Small intestine (tissue), 7 donors: ENCODE measurements around the gene ZBTB37. TPM values are rescaled to one million over a fixed set of nuclear protein-coding genes. Genes with fewer than 3 reads are reported as not detected.
"Not testable (repeated sequence)": the region's sequence is repeated elsewhere in the genome, so short reads cannot be mapped to it uniquely, and the experiment has no call there.

ENCODE experiments used
- DNase-seq, 2 donors: peaks; one replicate each; pipeline versions ENCODE4 v3.0.0 to v3.0.0-alpha.2; 2013
- FAIRE-seq: peaks from 2 replicates; lab custom pipeline; 2012; peaks lifted over from hg19 to GRCh38; lab: Jason Lieb, UNC
- H3K27ac ChIP-seq, 3 donors: one replicate each; pipeline ENCODE4 v1.5.1; 2013; ENCODE audit warnings: low read length in 2 of 3, mild to moderate bottlenecking in 2 of 3, control low read depth in 1 of 3, inconsistent platforms in 1 of 3, low read depth in 1 of 3, moderate library complexity in 1 of 3
- H3K27me3 ChIP-seq, 3 donors: one replicate each; pipeline ENCODE4 v1.6.1; 2013; ENCODE audit warnings: low read length in 3 of 3, inconsistent platforms in 1 of 3; ENCODE audit not compliant: control insufficient read depth in 3 of 3, insufficient read depth in 3 of 3
- H3K36me3 ChIP-seq, 3 donors: one replicate each; pipeline ENCODE4 v1.6.1; 2013; ENCODE audit warnings: low read length in 3 of 3, inconsistent platforms in 1 of 3, low read depth in 1 of 3, mild to moderate bottlenecking in 1 of 3, moderate library complexity in 1 of 3; ENCODE audit not compliant: control insufficient read depth in 3 of 3, insufficient read depth in 2 of 3
- H3K4me1 ChIP-seq, 3 donors: one replicate each; pipeline ENCODE4 v1.6.1; 2013; ENCODE audit warnings: low read length in 2 of 3, inconsistent platforms in 1 of 3, low read depth in 1 of 3, mild to moderate bottlenecking in 1 of 3, moderate library complexity in 1 of 3; ENCODE audit not compliant: control insufficient read depth in 3 of 3, insufficient read depth in 2 of 3
- H3K4me3 ChIP-seq, 3 donors: one replicate each; pipeline ENCODE4 v1.5.1; 2013; ENCODE audit warnings: low read length in 3 of 3, control low read depth in 1 of 3, inconsistent platforms in 1 of 3, low read depth in 1 of 3, mild to moderate bottlenecking in 1 of 3, moderate library complexity in 1 of 3
- H3K9me3 ChIP-seq, 2 donors: one replicate each; pipeline ENCODE4 v1.6.1; 2013; ENCODE audit warnings: low read depth in 1 of 2, low read length in 1 of 2; ENCODE audit not compliant: control insufficient read depth in 2 of 2, insufficient read depth in 1 of 2
- WGBS, 3 donors: extraction: QIAGEN DNeasy Blood & Tissue Kit; methylation state at CpG; one replicate each; pipeline ENCODE4 v1.1.7; 2013; 5-methylcytosine and 5-hydroxymethylcytosine counted together
- polyA plus RNA-seq, 4 donors: library from polyadenylated mRNA; stranded (reverse) in 3 of 4; unstranded in 1 of 4; fragments of 200-250 nt in 3 of 4; fragments of 120-200 nt in 1 of 4; gene quantifications; one replicate each; pipeline versions ENCODE4 v1.2.1 to v1.2.3, GENCODE V29; 2013
- donor health status: healthy with polysubstance abuse.
- donor health status: control.
- donor health status: control.
- donor health status: Bipolar disorder and iron deficiency.
- donor health status: healthy.

The ZBTB37 gene
- polyA plus RNA-seq, 4 donors = 0.22 to 3.9 (median 0.69) TPM

DNA sequence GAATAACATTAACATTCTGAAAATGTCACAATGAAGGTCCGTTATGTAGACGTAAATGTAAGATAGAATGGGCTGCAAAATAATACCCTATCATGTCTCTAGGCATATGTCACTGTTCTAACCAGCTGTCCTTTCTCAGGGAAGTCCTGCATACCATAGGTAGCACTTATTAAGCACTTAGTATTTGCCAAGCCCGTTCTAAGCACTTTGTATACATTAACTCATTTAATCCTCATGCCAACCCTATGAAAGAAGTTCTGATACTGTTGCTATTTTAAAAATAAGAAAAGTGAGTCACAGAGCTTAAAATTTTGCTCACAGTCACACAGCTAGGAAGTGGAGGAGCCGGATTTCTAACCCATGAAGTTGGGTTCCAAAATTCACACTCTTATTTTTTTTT is 16.1 kb upstream of the ZBTB37 start:
- H3K27me3 ChIP-seq = no peaks in the 10 kb centered on the region
- 82 to 91% (median 90%) methylated on average over 4 of the region's 4 CpGs for WGBS, 3 donors
- H3K9me3 ChIP-seq = no peaks in the 10 kb centered on the region
- FAIRE-seq (no peak), DNase-seq (no peak)
- H3K4me3 ChIP-seq = no peak overlapping the region
- H3K36me3 ChIP-seq = peaks cover 2 to 23% (median 9%) of the 10 kb centered on the region in 3 donors
- H3K27ac ChIP-seq = no peak overlapping the region
- H3K4me1 ChIP-seq = peaks cover 0 to 4% (median 0%) of the 10 kb centered on the region in 3 donors

DNA sequence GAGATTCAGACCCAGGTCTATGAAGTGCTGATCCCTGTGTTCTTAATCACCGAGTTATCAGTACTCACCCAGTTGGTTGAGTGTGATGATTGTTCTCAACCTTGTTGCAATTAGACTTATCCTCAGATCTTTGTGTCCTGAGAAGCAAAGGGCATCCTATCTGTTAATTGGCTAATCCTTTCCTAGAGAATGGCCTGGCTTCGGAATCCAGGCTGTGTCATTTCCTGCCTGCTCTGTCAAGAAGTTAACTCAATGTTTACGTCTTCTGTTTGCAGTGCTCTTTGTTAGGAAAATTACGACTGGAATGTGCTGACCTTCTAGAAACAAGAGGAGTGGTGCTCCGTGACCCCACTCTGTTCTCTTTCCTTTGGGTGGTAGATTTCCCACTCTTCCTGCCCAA is 15.1 kb upstream of the ZBTB37 start:
- DNase-seq = peak in 1 of 2 donors; percentile 26
- Histone ChIP-seq H3K4me3 (no peak overlapping the region), H3K4me1 (peaks cover 0 to 4% (median 0%) of the 10 kb centered on the region in 3 donors), H3K27me3 (no peaks in the 10 kb centered on the region), H3K9me3 (no peaks in the 10 kb centered on the region), H3K27ac (peak overlapping the region in 2 of 3 donors; percentile 15 to 77), H3K36me3 (peaks cover 2 to 23% (median 11%) of the 10 kb centered on the region in 3 donors)
- no peak for FAIRE-seq
- WGBS, 3 donors = 74 to 79% (median 78%) methylated on average over 5 of the region's 5 CpGs

DNA sequence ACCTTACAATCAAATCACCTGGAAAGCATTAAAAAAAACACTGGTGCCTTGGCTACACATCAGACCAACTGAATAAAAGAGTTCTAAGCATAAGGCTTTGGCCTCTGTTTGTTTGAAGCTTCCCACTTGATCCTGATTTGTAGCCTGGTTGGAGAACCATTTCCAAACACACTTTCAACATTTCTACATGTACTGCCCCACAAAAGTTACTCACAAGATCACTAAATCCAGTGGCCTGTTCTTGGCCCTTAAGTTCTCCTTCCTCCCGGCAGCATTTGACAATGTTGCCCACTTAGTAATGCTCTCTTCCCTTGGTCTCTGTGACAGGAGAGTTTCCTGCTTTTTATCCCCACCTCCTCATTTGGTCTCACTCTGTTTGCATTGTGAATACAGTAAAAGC is 12.2 kb upstream of the ZBTB37 start:
- no peak for DNase-seq
- Histone ChIP-seq H3K27ac (no peak overlapping the region), H3K9me3 (no peaks in the 10 kb centered on the region), H3K36me3 (peaks cover 2 to 32% (median 11%) of the 10 kb centered on the region in 3 donors), H3K4me1 (peaks cover 0 to 4% (median 0%) of the 10 kb centered on the region in 3 donors), H3K27me3 (no peaks in the 10 kb centered on the region), H3K4me3 (no peak overlapping the region)
- FAIRE-seq = no peak
- whole genome bisulfite sequencing, 3 donors = 75 to 100% (median 90%) methylated on average over 1 of the region's 1 CpG

DNA sequence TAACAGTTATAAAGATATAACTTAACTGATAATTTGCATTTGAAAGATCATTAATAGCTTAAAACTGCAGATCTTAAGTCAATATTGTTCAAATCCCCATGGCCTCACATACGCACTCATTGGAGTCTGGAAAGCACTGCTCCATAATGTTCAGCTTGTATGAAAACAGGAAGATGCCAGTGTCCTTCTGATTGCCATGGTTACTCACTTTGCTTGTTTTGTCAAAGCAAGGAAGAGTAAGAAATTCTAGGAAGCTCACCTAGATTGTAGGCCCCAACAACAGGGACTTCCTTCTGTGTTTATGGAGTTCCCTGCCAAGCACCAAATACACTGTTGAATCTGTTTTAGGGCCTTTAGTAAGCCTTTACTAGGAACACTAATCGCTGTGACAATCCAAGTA is 11.3 kb upstream of the ZBTB37 start:
- DNase-seq (no peak), FAIRE-seq (no peak)
- peaks cover 0 to 36% (median 11%) of the 10 kb centered on the region in 3 donors for H3K36me3 ChIP-seq
- H3K27ac ChIP-seq = no peak overlapping the region
- H3K9me3 ChIP-seq = no peaks in the 10 kb centered on the region
- peaks cover 0 to 4% (median 0%) of the 10 kb centered on the region in 3 donors for H3K4me1 ChIP-seq
- WGBS, 3 donors = 95 to 99% (median 97%) methylated on average over 2 of the region's 2 CpGs
- H3K27me3 ChIP-seq = no peaks in the 10 kb centered on the region
- no peak overlapping the region for H3K4me3 ChIP-seq

DNA sequence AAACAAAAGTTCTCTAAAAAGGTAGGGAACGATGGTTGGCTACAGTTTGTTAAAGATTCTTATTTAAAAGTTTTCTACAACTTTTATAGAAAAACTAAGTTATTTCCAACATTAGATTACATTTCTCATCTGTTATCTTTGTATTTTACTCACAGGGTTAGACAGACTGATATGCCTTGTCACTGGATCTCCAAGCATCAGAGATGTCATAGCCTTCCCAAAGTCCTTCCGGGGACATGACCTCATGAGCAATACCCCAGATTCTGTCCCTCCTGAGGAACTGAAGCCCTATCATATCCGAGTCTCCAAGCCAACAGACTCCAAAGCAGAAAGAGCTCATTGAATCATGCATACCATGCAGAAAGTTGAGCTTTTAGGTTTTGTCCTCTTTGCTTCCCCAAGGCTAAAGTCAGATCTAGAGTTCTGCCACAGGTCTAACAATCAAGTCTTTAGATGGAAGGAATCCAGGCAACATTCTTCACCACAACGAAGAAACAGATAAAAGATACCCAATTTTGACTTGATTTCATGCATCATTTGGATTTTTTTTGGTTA is 10.7 kb upstream of the ZBTB37 start:
- no peak for FAIRE-seq

DNA sequence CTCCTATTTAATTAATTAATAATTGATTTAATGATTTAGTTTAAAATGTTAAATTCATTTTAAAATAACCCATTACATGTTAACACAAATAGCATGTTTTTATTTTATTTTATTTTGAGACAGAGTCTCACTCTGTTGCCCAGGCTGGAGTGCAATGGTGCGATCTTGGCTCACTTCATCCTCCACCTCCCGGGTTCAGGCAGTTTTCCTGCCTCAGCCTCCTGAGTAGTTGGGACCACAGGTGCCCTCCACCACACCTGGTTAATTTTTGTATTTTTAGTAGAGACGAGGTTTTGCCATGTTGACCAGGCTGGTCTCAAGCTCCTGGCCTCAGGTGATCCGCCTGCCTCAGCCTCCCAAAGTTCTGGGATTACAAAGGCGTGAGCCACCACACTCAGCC is 8.6 kb upstream of the ZBTB37 start:
- not testable (repeated sequence) for FAIRE-seq, H3K9me3 ChIP-seq, H3K4me3 ChIP-seq, DNase-seq, H3K4me1 ChIP-seq, H3K27me3 ChIP-seq, H3K27ac ChIP-seq
- peaks cover 10 to 44% (median 11%) of the 10 kb centered on the region in 3 donors for H3K36me3 ChIP-seq
- 92 to 100% (median 97%) methylated on average over 5 of the region's 5 CpGs for WGBS, 3 donors

More for the DNA sequence above, 10.7 kb upstream of the ZBTB37 start:
- no peaks in the 10 kb centered on the region for H3K27me3 ChIP-seq
- H3K27ac ChIP-seq = no peak overlapping the region
- H3K9me3 ChIP-seq = no peaks in the 10 kb centered on the region
- peaks cover 0 to 38% (median 12%) of the 10 kb centered on the region in 3 donors for H3K36me3 ChIP-seq
- peaks cover 0 to 4% (median 0%) of the 10 kb centered on the region in 3 donors for H3K4me1 ChIP-seq
- WGBS, 3 donors = 90 to 93% (median 91%) methylated on average over 4 of the region's 4 CpGs
- no peak overlapping the region for H3K4me3 ChIP-seq
- no peak for DNase-seq

DNA sequence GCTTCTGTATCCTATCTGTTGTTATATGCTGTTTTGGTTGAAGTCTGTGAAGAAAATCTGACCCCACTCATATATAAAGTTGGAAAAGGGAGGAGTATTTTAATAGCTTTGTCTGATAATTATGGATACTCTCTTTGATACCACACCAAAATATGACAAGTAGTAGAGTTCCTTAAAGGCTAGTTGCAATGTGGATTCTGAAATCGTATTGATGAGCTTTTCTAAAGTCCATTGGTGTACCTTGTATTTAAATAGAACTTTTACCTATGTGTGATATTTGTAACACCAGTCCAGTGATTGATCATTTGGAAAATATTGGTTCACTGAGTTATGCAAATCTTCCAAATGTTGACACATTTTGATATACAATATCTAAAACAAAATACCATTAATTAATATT is 8.1 kb upstream of the ZBTB37 start:
- no peak for FAIRE-seq
- peaks cover 11 to 46% (median 12%) of the 10 kb centered on the region in 3 donors for H3K36me3 ChIP-seq

DNA sequence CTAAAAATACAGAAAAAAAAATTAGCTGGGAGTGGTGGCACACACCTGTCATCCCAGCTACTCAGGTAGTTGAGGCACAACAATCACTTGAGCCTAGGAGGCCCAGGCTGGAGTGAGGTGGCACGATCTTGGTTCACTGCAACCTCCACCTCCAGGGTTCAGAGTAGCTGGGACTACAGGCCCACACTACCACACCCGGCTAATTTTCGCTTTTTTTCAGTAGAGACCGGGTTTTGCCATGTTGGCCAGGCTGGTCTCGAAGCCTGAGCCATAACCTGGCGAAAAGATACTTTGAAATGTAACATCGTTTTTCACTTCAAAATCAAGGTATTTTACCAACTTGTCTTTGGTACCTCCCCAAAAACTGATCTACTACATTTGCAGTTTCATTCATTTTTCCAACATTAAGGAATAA is 6.4 kb upstream of the ZBTB37 start:
- Histone ChIP-seq H3K4me3 (no peak overlapping the region), H3K36me3 (peaks cover 8 to 39% (median 16%) of the 10 kb centered on the region in 3 donors), H3K9me3 (no peaks in the 10 kb centered on the region), H3K27ac (no peak overlapping the region), H3K4me1 (peaks cover 0 to 6% (median 5%) of the 10 kb centered on the region in 3 donors), H3K27me3 (no peaks in the 10 kb centered on the region)
- DNase-seq (no peak), FAIRE-seq (no peak)
- 86 to 98% (median 93%) methylated on average over 7 of the region's 7 CpGs for WGBS, 3 donors

More for the DNA sequence above, 8.1 kb upstream of the ZBTB37 start:
- H3K9me3 ChIP-seq = no peaks in the 10 kb centered on the region
- H3K27ac ChIP-seq = no peak overlapping the region
- no peak overlapping the region for H3K4me3 ChIP-seq
- WGBS, 3 donors = 90 to 97% (median 90%) methylated on average over 1 of the region's 1 CpG
- no peaks in the 10 kb centered on the region for H3K27me3 ChIP-seq
- no peaks in the 10 kb centered on the region for H3K4me1 ChIP-seq
- DNase-seq = no peak
